ENCODE data around the gene CD34.

GRCh38 chr1:207898260-207898659 lies 12.7 kb downstream of the CD34 start:
- TF ChIP-seq, protein P1, sequence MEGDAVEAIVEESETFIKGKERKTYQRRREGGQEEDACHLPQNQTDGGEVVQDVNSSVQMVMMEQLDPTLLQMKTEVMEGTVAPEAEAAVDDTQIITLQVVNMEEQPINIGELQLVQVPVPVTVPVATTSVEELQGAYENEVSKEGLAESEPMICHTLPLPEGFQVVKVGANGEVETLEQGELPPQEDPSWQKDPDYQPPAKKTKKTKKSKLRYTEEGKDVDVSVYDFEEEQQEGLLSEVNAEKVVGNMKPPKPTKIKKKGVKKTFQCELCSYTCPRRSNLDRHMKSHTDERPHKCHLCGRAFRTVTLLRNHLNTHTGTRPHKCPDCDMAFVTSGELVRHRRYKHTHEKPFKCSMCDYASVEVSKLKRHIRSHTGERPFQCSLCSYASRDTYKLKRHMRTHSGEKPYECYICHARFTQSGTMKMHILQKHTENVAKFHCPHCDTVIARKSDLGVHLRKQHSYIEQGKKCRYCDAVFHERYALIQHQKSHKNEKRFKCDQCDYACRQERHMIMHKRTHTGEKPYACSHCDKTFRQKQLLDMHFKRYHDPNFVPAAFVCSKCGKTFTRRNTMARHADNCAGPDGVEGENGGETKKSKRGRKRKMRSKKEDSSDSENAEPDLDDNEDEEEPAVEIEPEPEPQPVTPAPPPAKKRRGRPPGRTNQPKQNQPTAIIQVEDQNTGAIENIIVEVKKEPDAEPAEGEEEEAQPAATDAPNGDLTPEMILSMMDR (IDR thresholded peaks at IDR 0.05; ENCODE audit: poor library complexity, severe bottlenecking): no peak
- TF ChIP-seq RAD21 (conservative IDR thresholded peaks at IDR 0.05): no peak
- no peak for TF ChIP-seq SMC3 (conservative IDR thresholded peaks at IDR 0.05; ENCODE audit: poor library complexity)
- TF ChIP-seq, protein P2, sequence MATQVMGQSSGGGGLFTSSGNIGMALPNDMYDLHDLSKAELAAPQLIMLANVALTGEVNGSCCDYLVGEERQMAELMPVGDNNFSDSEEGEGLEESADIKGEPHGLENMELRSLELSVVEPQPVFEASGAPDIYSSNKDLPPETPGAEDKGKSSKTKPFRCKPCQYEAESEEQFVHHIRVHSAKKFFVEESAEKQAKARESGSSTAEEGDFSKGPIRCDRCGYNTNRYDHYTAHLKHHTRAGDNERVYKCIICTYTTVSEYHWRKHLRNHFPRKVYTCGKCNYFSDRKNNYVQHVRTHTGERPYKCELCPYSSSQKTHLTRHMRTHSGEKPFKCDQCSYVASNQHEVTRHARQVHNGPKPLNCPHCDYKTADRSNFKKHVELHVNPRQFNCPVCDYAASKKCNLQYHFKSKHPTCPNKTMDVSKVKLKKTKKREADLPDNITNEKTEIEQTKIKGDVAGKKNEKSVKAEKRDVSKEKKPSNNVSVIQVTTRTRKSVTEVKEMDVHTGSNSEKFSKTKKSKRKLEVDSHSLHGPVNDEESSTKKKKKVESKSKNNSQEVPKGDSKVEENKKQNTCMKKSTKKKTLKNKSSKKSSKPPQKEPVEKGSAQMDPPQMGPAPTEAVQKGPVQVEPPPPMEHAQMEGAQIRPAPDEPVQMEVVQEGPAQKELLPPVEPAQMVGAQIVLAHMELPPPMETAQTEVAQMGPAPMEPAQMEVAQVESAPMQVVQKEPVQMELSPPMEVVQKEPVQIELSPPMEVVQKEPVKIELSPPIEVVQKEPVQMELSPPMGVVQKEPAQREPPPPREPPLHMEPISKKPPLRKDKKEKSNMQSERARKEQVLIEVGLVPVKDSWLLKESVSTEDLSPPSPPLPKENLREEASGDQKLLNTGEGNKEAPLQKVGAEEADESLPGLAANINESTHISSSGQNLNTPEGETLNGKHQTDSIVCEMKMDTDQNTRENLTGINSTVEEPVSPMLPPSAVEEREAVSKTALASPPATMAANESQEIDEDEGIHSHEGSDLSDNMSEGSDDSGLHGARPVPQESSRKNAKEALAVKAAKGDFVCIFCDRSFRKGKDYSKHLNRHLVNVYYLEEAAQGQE (IDR thresholded peaks at IDR 0.05; ENCODE audit: borderline replicate concordance): no peak
- TF ChIP-seq EZH2 (IDR thresholded peaks at IDR 0.05; ENCODE audit: borderline replicate concordance, insufficient read depth, low read length, poor library complexity, severe bottlenecking): no peak

Measured in neural cell (in vitro differentiated cells).